CD14-positive monocyte (primary cell): Measurements from ENCODE around the gene NRN1. TPM values are rescaled to one million over a fixed set of nuclear protein-coding genes. Genes with fewer than 3 reads are reported as not detected.
"Not testable (repeated sequence)": the region's sequence is repeated elsewhere in the genome, so short reads cannot be mapped to it uniquely, and the experiment has no call there.

Experiments used
- DNase-seq, 3 donors: peaks; one replicate each; pipeline ENCODE4 v3.0.0-alpha.2; 2011 to 2022
- H2AFZ ChIP-seq: 2 replicates; pipeline ENCODE4 v1.6.0; 2012; ENCODE audit warnings: mild to moderate bottlenecking, low read depth, low read length, inconsistent platforms; ENCODE audit not compliant: insufficient read depth, poor library complexity, severe bottlenecking
- H3K27ac ChIP-seq, 2 donors: 1 replicate in 1 of 2; 2 replicates in 1 of 2; pipeline ENCODE4 v1.5.1; 2012 to 2013; ENCODE audit warnings: low read length in 2 of 2, control low read depth in 1 of 2, inconsistent platforms in 1 of 2, low read depth in 1 of 2, mild to moderate bottlenecking in 1 of 2
- H3K27me3 ChIP-seq, 2 donors: one replicate each; pipeline versions ENCODE4 v1.6.0 to v1.6.1; 2011 to 2013; ENCODE audit warnings: low read length in 2 of 2; ENCODE audit not compliant: control insufficient read depth in 2 of 2, insufficient read depth in 2 of 2
- H3K36me3 ChIP-seq, 2 donors: replicated peaks in 1 of 2; 1 replicate in 1 of 2; 2 replicates in 1 of 2; pipeline versions ENCODE4 v1.5.1 to v1.6.1; 2012 to 2013; ENCODE audit warnings: low read length in 2 of 2, control low read depth in 1 of 2, inconsistent platforms in 1 of 2, mild to moderate bottlenecking in 1 of 2; ENCODE audit not compliant: insufficient read depth in 2 of 2, control insufficient read depth in 1 of 2
- H3K4me1 ChIP-seq, 2 donors: 1 replicate in 1 of 2; 2 replicates in 1 of 2; pipeline versions ENCODE4 v1.5.1 to v1.6.1; 2012 to 2013; ENCODE audit warnings: low read length in 2 of 2, control low read depth in 1 of 2, inconsistent platforms in 1 of 2, mild to moderate bottlenecking in 1 of 2, moderate library complexity in 1 of 2; ENCODE audit not compliant: insufficient read depth in 2 of 2, control insufficient read depth in 1 of 2
- H3K4me2 ChIP-seq: replicated peaks from 2 replicates; pipeline ENCODE3; 2012; ENCODE audit warnings: low read length, moderate library complexity, mild to moderate bottlenecking; ENCODE audit not compliant: poor library complexity, severe bottlenecking; ENCODE audit errors: extremely low read depth
- H3K4me3 ChIP-seq, 3 experiments: fragments of 200-600 bp in 1 of 3; sonication (generic) in 1 of 3; replicated peaks in 1 of 3; 1 replicate in 2 of 3; 2 replicates in 1 of 3; pipeline ENCODE4 v1.5.1; 2011 to 2013; ENCODE audit warnings: low read length in 3 of 3, mild to moderate bottlenecking in 3 of 3, control low read depth in 2 of 3, low read depth in 2 of 3, inconsistent platforms in 1 of 3, moderate library complexity in 1 of 3
- H3K79me2 ChIP-seq: 2 replicates; pipeline ENCODE4 v1.6.0; 2012; ENCODE audit warnings: mild to moderate bottlenecking, control low read depth, inconsistent platforms, low read length, moderate library complexity; ENCODE audit not compliant: insufficient read depth
- H3K9ac ChIP-seq: 2 replicates; pipeline ENCODE4 v1.6.0; 2017; ENCODE audit warnings: low read length, mild to moderate bottlenecking; ENCODE audit not compliant: insufficient read depth, poor library complexity, severe bottlenecking
- H3K9me3 ChIP-seq, 2 donors: replicated peaks in 1 of 2; 1 replicate in 1 of 2; 2 replicates in 1 of 2; pipeline versions ENCODE4 v1.5.1 to v1.6.1; 2012 to 2013; ENCODE audit warnings: low read length in 2 of 2, control low read depth in 1 of 2; ENCODE audit not compliant: control insufficient read depth in 1 of 2, insufficient read depth in 1 of 2
- H4K20me1 ChIP-seq: 2 replicates; pipeline ENCODE4 v1.6.0; 2012; ENCODE audit warnings: mild to moderate bottlenecking, low read length, control low read depth, moderate library complexity; ENCODE audit not compliant: insufficient read depth
- H3K27ac Mint-ChIP-seq, 7 donors: one replicate each; pipeline ENCODE4 v1.8.0; 2020; ENCODE audit warnings: mild to moderate bottlenecking in 7 of 7, mixed read lengths in 7 of 7, moderate library complexity in 6 of 7, inconsistent platforms in 2 of 7
- H3K27me3 Mint-ChIP-seq, 3 donors: one replicate each; pipeline ENCODE4 v1.8.0; 2021 to 2022; ENCODE audit warnings: low read depth in 3 of 3, mild to moderate bottlenecking in 3 of 3, mixed read lengths in 3 of 3, moderate library complexity in 3 of 3, inconsistent platforms in 1 of 3
- H3K36me3 Mint-ChIP-seq, 2 donors: one replicate each; pipeline ENCODE4 v1.8.0; 2020; ENCODE audit warnings: mixed read lengths in 2 of 2, inconsistent platforms in 1 of 2, mild to moderate bottlenecking in 1 of 2
- H3K4me1 Mint-ChIP-seq: one replicate; pipeline ENCODE4 v1.8.0; 2020; ENCODE audit warnings: mild to moderate bottlenecking, mixed read lengths
- H3K4me3 Mint-ChIP-seq, 2 donors: one replicate each; pipeline ENCODE4 v1.8.0; 2020; ENCODE audit warnings: mild to moderate bottlenecking in 2 of 2, mixed read lengths in 2 of 2, moderate library complexity in 1 of 2
- H3K9me3 Mint-ChIP-seq, 7 donors: one replicate each; pipeline ENCODE4 v1.8.0; 2020 to 2022; ENCODE audit warnings: mixed read lengths in 7 of 7, mild to moderate bottlenecking in 6 of 7, moderate library complexity in 6 of 7, inconsistent platforms in 2 of 7
- WGBS: methylation state at CpG from one replicate; pipeline ENCODE4 v1.1.5; 2013; ENCODE audit warnings: missing lambda C conversion rate; ENCODE audit not compliant: insufficient coverage; 5-methylcytosine and 5-hydroxymethylcytosine counted together
- intact Hi-C, 2 donors: fragments of 100-400 bp; cut with micrococcal nuclease; formaldehyde crosslinking; loops; one replicate each; pipeline versions ENCODE4 v1.15.0 to v1.15.1; 2023
- polyA plus RNA-seq, 3 donors: library from polyadenylated mRNA; depleted of rRNA in 1 of 3; unstranded in 2 of 3; stranded (reverse) in 1 of 3; fragments of 300-500 nt in 2 of 3; fragments of >200 nt in 1 of 3; fragmentation: Illumina TruSeq in 2 of 3; gene quantifications; 1 replicate in 2 of 3; 2 replicates in 1 of 3; pipeline ENCODE4 v1.2.3, GENCODE V29; 2012 to 2021
- TF ChIP-seq, protein P1 (sequence below): fragments of 200-600 bp; IDR thresholded peaks from one replicate; pipeline ENCODE4 v1.8.0; 2022; ENCODE audit warnings: antibody characterized with exemption, mild to moderate bottlenecking

The NRN1 gene
- polyA plus RNA-seq, 3 donors = 0.08 TPM; not detected in 2

- Histone ChIP-seq H3K4me1 (peaks cover 0 to 6% of the 10 kb centered on the region in 2 donors), H3K27ac (no peak overlapping the region), H3K9ac (no peak overlapping the region), H3K9me3 (no peaks in the 10 kb centered on the region), H3K27me3 (no peaks in the 10 kb centered on the region), H3K79me2 (no peaks in the 10 kb centered on the region), H2AFZ (no peak overlapping the region), H3K4me2 (no peak overlapping the region), H3K4me3 (no peak overlapping the region), H3K36me3 (no peaks in the 10 kb centered on the region), H4K20me1 (no peaks in the 10 kb centered on the region)
- H3K27ac Mint-ChIP-seq = no peak overlapping the region
- WGBS = 0% methylated on average over 6 of the region's 11 CpGs
- peak overlapping the region in 1 of 2 donors; percentile 50 for H3K4me3 Mint-ChIP-seq
- no peaks in the 10 kb centered on the region for H3K36me3 Mint-ChIP-seq
- H3K27me3 Mint-ChIP-seq = peaks cover 13 to 15% (median 15%) of the 10 kb centered on the region in 3 donors
- intact Hi-C loops = no loop called here
- peaks cover 6% of the 10 kb centered on the region for H3K4me1 Mint-ChIP-seq
- peaks cover 0 to 2% (median 0%) of the 10 kb centered on the region in 7 donors for H3K9me3 Mint-ChIP-seq
- DNase-seq = peak in 2 of 3 donors; percentile 1 to 24
- TF ChIP-seq, protein P1, sequence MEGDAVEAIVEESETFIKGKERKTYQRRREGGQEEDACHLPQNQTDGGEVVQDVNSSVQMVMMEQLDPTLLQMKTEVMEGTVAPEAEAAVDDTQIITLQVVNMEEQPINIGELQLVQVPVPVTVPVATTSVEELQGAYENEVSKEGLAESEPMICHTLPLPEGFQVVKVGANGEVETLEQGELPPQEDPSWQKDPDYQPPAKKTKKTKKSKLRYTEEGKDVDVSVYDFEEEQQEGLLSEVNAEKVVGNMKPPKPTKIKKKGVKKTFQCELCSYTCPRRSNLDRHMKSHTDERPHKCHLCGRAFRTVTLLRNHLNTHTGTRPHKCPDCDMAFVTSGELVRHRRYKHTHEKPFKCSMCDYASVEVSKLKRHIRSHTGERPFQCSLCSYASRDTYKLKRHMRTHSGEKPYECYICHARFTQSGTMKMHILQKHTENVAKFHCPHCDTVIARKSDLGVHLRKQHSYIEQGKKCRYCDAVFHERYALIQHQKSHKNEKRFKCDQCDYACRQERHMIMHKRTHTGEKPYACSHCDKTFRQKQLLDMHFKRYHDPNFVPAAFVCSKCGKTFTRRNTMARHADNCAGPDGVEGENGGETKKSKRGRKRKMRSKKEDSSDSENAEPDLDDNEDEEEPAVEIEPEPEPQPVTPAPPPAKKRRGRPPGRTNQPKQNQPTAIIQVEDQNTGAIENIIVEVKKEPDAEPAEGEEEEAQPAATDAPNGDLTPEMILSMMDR = no peak
These were observed 37.6 kb downstream of the NRN1 start for GRCh38 chr6:5968817-5969734.

- peaks cover 13 to 16% (median 15%) of the 10 kb centered on the region in 3 donors for H3K27me3 Mint-ChIP-seq
- H4K20me1 ChIP-seq, H3K4me3 Mint-ChIP-seq, DNase-seq, H3K79me2 ChIP-seq, H3K36me3 Mint-ChIP-seq, H3K4me2 ChIP-seq, intact Hi-C loops, H3K27ac Mint-ChIP-seq, H3K9me3 Mint-ChIP-seq, H3K4me1 Mint-ChIP-seq, H3K9me3 ChIP-seq, H3K4me3 ChIP-seq, H2AFZ ChIP-seq, H3K27ac ChIP-seq, H3K36me3 ChIP-seq, H3K4me1 ChIP-seq, H3K27me3 ChIP-seq, H3K9ac ChIP-seq: not testable (repeated sequence)
- WGBS = 80% methylated on average over 2 of the region's 3 CpGs
These were observed 38.7 kb downstream of the NRN1 start for GRCh38 chr6:5968036-5968435.
